PFSK-1 (cell line): ENCODE data around the gene SHTN1.

ENCODE experiments used
- POLR2AphosphoS5 ChIP-seq: IDR thresholded peaks from 2 replicates; pipeline ENCODE4 v1.6.1; 2012; ENCODE audit warnings: low read depth, mild to moderate bottlenecking, control low read depth, low read length, moderate library complexity
- TF ChIP-seq, protein P1 (sequence below), 2 experiments: IDR thresholded peaks; 2 replicates each; pipeline versions ENCODE4 v1.6.1 to v1.8.0; 2011 to 2012; ENCODE audit warnings: low read depth in 2 of 2, low read length in 2 of 2, control low read depth in 1 of 2, inconsistent platforms in 1 of 2, mild to moderate bottlenecking in 1 of 2, moderate library complexity in 1 of 2; ENCODE audit not compliant: insufficient read depth in 1 of 2

DNA sequence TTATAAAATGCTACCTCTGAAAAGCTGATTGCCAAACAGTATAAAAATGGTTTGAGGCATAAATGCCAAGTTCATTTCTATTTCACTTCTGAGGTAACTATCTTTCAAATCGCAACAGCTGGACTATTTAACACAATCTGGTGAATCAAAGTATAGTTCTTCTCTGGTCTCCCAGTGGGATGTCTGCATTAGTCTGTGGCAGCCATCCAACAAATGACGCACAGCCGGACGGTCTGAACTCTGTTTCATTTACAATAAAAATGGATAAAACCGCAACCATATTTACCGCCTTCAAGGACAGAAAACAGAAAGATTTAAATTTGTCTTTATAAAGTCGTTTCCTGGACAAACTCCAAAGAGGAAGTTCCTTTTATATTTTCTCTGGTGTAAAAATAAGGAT, 113.8 kb downstream of the SHTN1 start:
- no peak for TF ChIP-seq POLR2AphosphoS5
- TF ChIP-seq, protein P1, sequence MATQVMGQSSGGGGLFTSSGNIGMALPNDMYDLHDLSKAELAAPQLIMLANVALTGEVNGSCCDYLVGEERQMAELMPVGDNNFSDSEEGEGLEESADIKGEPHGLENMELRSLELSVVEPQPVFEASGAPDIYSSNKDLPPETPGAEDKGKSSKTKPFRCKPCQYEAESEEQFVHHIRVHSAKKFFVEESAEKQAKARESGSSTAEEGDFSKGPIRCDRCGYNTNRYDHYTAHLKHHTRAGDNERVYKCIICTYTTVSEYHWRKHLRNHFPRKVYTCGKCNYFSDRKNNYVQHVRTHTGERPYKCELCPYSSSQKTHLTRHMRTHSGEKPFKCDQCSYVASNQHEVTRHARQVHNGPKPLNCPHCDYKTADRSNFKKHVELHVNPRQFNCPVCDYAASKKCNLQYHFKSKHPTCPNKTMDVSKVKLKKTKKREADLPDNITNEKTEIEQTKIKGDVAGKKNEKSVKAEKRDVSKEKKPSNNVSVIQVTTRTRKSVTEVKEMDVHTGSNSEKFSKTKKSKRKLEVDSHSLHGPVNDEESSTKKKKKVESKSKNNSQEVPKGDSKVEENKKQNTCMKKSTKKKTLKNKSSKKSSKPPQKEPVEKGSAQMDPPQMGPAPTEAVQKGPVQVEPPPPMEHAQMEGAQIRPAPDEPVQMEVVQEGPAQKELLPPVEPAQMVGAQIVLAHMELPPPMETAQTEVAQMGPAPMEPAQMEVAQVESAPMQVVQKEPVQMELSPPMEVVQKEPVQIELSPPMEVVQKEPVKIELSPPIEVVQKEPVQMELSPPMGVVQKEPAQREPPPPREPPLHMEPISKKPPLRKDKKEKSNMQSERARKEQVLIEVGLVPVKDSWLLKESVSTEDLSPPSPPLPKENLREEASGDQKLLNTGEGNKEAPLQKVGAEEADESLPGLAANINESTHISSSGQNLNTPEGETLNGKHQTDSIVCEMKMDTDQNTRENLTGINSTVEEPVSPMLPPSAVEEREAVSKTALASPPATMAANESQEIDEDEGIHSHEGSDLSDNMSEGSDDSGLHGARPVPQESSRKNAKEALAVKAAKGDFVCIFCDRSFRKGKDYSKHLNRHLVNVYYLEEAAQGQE (IDR thresholded peaks at IDR 0.05; ENCODE audit: insufficient read depth in 1 of 2, low read depth in 2 of 2, low read length in 2 of 2): no peak
